ENCODE data around the gene DEPDC4.
"Not testable (repeated sequence)": the region's sequence is repeated elsewhere in the genome, so short reads cannot be mapped to it uniquely, and the experiment has no call there.

DNA sequence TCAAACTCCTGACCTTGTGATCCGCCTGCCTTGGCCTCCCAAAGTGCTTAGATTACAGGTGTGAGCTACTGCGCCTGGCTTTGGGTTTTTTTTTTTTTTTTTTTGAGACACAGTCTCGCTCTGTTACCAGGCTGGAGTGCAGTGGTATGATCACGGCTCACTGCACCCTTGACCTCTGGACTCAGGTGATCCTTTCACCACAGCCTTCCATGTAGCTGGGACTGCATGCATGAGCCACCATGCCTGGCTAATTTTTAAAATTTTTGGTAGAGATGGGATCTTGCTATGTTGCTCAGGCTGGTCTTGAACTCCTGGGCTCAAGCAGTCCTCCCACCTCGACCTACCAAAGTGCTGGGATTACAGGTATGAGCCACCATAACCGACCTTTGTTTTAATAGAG, 44.7 kb downstream of the DEPDC4 start:
- TF ChIP-seq, protein P1, sequence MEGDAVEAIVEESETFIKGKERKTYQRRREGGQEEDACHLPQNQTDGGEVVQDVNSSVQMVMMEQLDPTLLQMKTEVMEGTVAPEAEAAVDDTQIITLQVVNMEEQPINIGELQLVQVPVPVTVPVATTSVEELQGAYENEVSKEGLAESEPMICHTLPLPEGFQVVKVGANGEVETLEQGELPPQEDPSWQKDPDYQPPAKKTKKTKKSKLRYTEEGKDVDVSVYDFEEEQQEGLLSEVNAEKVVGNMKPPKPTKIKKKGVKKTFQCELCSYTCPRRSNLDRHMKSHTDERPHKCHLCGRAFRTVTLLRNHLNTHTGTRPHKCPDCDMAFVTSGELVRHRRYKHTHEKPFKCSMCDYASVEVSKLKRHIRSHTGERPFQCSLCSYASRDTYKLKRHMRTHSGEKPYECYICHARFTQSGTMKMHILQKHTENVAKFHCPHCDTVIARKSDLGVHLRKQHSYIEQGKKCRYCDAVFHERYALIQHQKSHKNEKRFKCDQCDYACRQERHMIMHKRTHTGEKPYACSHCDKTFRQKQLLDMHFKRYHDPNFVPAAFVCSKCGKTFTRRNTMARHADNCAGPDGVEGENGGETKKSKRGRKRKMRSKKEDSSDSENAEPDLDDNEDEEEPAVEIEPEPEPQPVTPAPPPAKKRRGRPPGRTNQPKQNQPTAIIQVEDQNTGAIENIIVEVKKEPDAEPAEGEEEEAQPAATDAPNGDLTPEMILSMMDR (IDR thresholded peaks at IDR 0.05): not testable (repeated sequence)
- not testable (repeated sequence) for TF ChIP-seq POLR2AphosphoS5 (IDR thresholded peaks at IDR 0.05)
